Astrocyte (in vitro differentiated cells and primary cell): Measurements from ENCODE around the gene TTC34. TPM values are rescaled to one million over a fixed set of nuclear protein-coding genes. Genes with fewer than 3 reads are reported as not detected.

ENCODE experiments used
- DNase-seq: peaks from one replicate; pipeline ENCODE4 v3.0.0-alpha.2; 2010; ENCODE audit warnings: low read depth
- FAIRE-seq: peaks from 2 replicates; lab custom pipeline; 2011; peaks lifted over from hg19 to GRCh38; lab: Jason Lieb, UNC
- H2AFZ ChIP-seq: 2 replicates; pipeline ENCODE4 v1.6.0; 2012; ENCODE audit warnings: low read depth, low read length, inconsistent platforms
- H3K27ac ChIP-seq: 2 replicates; pipeline ENCODE4 v1.5.1; 2011; ENCODE audit warnings: low read depth, low read length, inconsistent platforms
- H3K27me3 ChIP-seq: 2 replicates; pipeline ENCODE4 v1.6.0; 2011; ENCODE audit warnings: low read length, inconsistent platforms; ENCODE audit not compliant: insufficient read depth
- H3K36me3 ChIP-seq: 2 replicates; pipeline ENCODE4 v1.5.1; 2011; ENCODE audit warnings: low read length, inconsistent platforms; ENCODE audit not compliant: insufficient read depth
- H3K4me1 ChIP-seq: 2 replicates; pipeline ENCODE4 v1.5.1; 2011; ENCODE audit warnings: low read length, inconsistent platforms; ENCODE audit not compliant: insufficient read depth
- H3K4me2 ChIP-seq: 2 replicates; pipeline ENCODE4 v1.6.0; 2012; ENCODE audit warnings: low read length, inconsistent platforms
- H3K4me3 ChIP-seq: 2 replicates; pipeline ENCODE4 v1.5.1; 2011; ENCODE audit warnings: low read depth, mild to moderate bottlenecking, low read length, inconsistent platforms; ENCODE audit not compliant: insufficient read depth
- H3K79me2 ChIP-seq: 2 replicates; pipeline ENCODE4 v1.6.0; 2012; ENCODE audit warnings: mild to moderate bottlenecking, low read length, inconsistent platforms; ENCODE audit not compliant: insufficient read depth
- H3K9ac ChIP-seq: 2 replicates; pipeline ENCODE4 v1.6.0; 2012; ENCODE audit warnings: mild to moderate bottlenecking, low read length, inconsistent platforms
- H3K9me3 ChIP-seq: 2 replicates; pipeline ENCODE4 v1.5.1; 2012; ENCODE audit warnings: low read depth, mild to moderate bottlenecking, low read length, inconsistent platforms; ENCODE audit not compliant: insufficient read depth
- H4K20me1 ChIP-seq: 2 replicates; pipeline ENCODE4 v1.6.0; 2012; ENCODE audit warnings: low read length, inconsistent platforms; ENCODE audit not compliant: insufficient read depth
- H3K27ac Mint-ChIP-seq: one replicate; pipeline ENCODE4 v1.8.0; 2021; ENCODE audit warnings: mild to moderate bottlenecking, mixed read lengths; ENCODE audit not compliant: unreplicated experiment
- H3K27me3 Mint-ChIP-seq: one replicate; pipeline ENCODE4 v1.8.0; 2021; ENCODE audit warnings: low read depth, mixed read lengths; ENCODE audit not compliant: unreplicated experiment
- H3K36me3 Mint-ChIP-seq: one replicate; pipeline ENCODE4 v1.8.0; 2021; ENCODE audit warnings: low read depth, mixed read lengths; ENCODE audit not compliant: unreplicated experiment
- H3K4me1 Mint-ChIP-seq: one replicate; pipeline ENCODE4 v1.8.0; 2021; ENCODE audit warnings: low read depth, mixed read lengths; ENCODE audit not compliant: unreplicated experiment
- H3K4me3 Mint-ChIP-seq: one replicate; pipeline ENCODE4 v1.8.0; 2021; ENCODE audit warnings: mild to moderate bottlenecking, moderate library complexity, mixed read lengths; ENCODE audit not compliant: unreplicated experiment
- H3K9me3 Mint-ChIP-seq: one replicate; pipeline ENCODE4 v1.8.0; 2021; ENCODE audit warnings: mild to moderate bottlenecking, mixed read lengths; ENCODE audit not compliant: unreplicated experiment
- EZH2 ChIP-seq: IDR thresholded peaks from 2 replicates; pipeline ENCODE4 v1.6.1; 2012; ENCODE audit warnings: mild to moderate bottlenecking, low read length, inconsistent platforms; ENCODE audit not compliant: insufficient read depth
- total RNA-seq: library from RNA; stranded (reverse); gene quantifications from 2 replicates; pipeline ENCODE4 v1.2.1, GENCODE V29; 2021
- TF ChIP-seq, protein P1 (sequence below): IDR thresholded peaks from 2 replicates; pipeline ENCODE4 v1.5.1; 2011; ENCODE audit warnings: low read depth, mild to moderate bottlenecking, inconsistent platforms, low read length, moderate library complexity; ENCODE audit not compliant: insufficient read depth

The TTC34 gene
- total RNA-seq, 1 donor from 2014 or later = 0.39 TPM

DNA sequence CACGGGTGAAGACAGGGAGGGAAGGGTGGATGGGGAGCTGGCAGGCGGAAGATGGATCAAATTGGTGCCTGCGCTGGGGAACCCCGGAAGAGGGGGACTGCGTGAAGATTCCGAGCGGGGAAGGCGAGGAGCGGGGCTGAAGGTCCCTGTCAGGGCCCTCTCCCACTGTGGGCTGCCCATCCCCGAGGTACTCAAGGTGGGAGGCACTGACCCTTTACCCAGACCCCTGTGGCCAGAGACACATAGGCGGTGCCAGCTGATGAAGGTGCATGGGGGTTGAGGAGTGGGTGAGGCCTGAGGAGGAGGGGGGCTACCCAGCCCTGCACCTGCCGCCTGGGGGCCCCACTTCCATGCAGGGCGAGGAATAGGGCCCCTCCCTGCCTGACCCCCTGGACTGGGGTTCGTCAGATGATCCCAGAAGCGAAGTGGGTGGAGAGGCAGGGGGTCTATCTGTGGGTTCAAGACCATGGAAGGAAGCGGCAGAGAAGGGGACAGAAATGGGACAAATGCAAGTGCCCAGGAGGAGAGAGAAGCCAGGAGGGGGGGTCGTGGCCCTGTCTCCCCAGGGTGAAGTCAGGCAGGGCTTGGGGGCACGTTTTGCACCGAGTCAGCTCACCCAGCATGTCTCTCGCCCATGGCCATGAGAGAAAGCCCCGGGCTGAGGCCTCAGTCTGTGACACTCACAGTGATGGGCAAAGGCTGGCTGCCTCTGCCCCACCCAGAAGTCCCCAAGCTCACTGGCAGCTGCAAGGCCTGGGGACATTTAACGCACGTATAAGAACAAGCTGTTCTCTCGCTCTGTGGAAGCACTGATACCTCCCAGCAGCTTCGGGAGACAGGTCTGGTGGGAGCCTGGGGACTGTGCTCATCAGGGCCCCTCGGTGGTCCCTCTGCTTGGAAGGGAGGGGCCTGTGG is 161.6 kb downstream of the TTC34 start:
- no peak overlapping the region for H3K27ac Mint-ChIP-seq
- TF ChIP-seq EZH2 = no peak
- TF ChIP-seq, protein P1, sequence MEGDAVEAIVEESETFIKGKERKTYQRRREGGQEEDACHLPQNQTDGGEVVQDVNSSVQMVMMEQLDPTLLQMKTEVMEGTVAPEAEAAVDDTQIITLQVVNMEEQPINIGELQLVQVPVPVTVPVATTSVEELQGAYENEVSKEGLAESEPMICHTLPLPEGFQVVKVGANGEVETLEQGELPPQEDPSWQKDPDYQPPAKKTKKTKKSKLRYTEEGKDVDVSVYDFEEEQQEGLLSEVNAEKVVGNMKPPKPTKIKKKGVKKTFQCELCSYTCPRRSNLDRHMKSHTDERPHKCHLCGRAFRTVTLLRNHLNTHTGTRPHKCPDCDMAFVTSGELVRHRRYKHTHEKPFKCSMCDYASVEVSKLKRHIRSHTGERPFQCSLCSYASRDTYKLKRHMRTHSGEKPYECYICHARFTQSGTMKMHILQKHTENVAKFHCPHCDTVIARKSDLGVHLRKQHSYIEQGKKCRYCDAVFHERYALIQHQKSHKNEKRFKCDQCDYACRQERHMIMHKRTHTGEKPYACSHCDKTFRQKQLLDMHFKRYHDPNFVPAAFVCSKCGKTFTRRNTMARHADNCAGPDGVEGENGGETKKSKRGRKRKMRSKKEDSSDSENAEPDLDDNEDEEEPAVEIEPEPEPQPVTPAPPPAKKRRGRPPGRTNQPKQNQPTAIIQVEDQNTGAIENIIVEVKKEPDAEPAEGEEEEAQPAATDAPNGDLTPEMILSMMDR = no peak
- H3K27me3 Mint-ChIP-seq = peaks cover 21% of the 10 kb centered on the region
- FAIRE-seq (no peak), DNase-seq (no peak)
- Histone ChIP-seq H3K4me1 (peaks cover 7% of the 10 kb centered on the region), H3K9me3 (peaks cover 6% of the 10 kb centered on the region), H3K27me3 (no peaks in the 10 kb centered on the region), H3K4me3 (no peak overlapping the region), H3K4me2 (no peak overlapping the region), H3K79me2 (no peaks in the 10 kb centered on the region), H3K27ac (no peak overlapping the region), H3K9ac (no peak overlapping the region), H3K36me3 (no peaks in the 10 kb centered on the region), H4K20me1 (no peaks in the 10 kb centered on the region), H2AFZ (no peak overlapping the region)
- peaks cover 2% of the 10 kb centered on the region for H3K4me1 Mint-ChIP-seq
- peak overlapping the region; percentile 8 for H3K4me3 Mint-ChIP-seq
- H3K36me3 Mint-ChIP-seq = no peaks in the 10 kb centered on the region
- peaks cover 4% of the 10 kb centered on the region for H3K9me3 Mint-ChIP-seq

DNA sequence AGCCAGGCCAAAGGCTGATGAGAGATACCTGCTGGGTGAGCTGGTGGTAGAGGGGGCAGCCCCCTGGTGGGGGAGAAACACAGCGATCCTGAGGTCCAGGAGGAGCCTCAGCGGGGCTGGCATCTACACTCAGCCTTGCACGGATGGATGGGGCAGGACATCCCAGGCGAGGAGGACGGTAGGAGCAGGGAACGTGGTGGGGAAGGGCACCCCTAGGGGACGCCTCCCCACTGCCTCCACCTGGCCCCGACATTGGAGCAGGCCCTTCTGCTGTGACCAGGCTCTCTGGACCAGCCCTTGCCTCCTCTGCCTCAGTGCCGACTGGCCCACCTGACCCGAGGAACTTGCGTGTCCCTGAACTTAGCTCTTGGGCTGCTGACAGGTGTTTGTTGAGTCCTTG is 162.3 kb downstream of the TTC34 start:
- no peak overlapping the region for H3K27ac ChIP-seq
- no peaks in the 10 kb centered on the region for H3K36me3 Mint-ChIP-seq
- peaks cover 2% of the 10 kb centered on the region for H3K4me1 Mint-ChIP-seq
- H3K4me2 ChIP-seq = no peak overlapping the region
- H3K9ac ChIP-seq = no peak overlapping the region
- peaks cover 7% of the 10 kb centered on the region for H3K4me1 ChIP-seq
- peaks cover 6% of the 10 kb centered on the region for H3K9me3 ChIP-seq
- no peak overlapping the region for H3K4me3 ChIP-seq
- H3K27me3 Mint-ChIP-seq = peaks cover 21% of the 10 kb centered on the region
- TF ChIP-seq, protein P1 = no peak
- TF ChIP-seq EZH2 = no peak
- no peak overlapping the region for H2AFZ ChIP-seq
- peak overlapping the region; percentile 27 for H3K4me3 Mint-ChIP-seq
- FAIRE-seq (no peak), DNase-seq (no peak)
- H3K9me3 Mint-ChIP-seq = peaks cover 4% of the 10 kb centered on the region
- no peaks in the 10 kb centered on the region for H3K27me3 ChIP-seq
- H3K36me3 ChIP-seq = no peaks in the 10 kb centered on the region
- H3K27ac Mint-ChIP-seq = no peak overlapping the region
- H4K20me1 ChIP-seq = no peaks in the 10 kb centered on the region
- H3K79me2 ChIP-seq = no peaks in the 10 kb centered on the region
